ENCODE data around the gene TANK.

Gene TANK

DNA sequence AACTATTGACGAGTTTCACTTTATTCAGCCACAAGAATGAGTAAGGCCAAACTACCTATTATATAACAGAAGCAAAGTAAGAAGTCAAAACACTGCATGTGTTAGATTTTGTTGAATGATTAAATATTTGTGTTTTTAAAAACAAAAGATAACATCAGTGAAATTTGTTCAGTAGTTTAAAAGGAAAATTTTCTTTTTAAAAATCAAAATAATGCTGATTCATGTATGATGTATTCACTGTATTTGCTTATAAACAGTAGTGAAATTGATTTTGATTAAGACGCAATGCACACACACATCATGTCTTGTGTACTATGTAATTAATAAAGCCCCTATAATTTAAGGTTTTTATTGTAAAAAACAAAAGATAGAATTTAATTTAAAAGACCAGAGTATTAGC is 74.4 kb downstream of the TANK start:
- DNase-seq (ENCODE audit: low read depth), result no peak
- no peak overlapping the region for H3K4me3 ChIP-seq (ENCODE audit: control insufficient read depth, low read depth, low read length)
- TF ChIP-seq, protein P1, sequence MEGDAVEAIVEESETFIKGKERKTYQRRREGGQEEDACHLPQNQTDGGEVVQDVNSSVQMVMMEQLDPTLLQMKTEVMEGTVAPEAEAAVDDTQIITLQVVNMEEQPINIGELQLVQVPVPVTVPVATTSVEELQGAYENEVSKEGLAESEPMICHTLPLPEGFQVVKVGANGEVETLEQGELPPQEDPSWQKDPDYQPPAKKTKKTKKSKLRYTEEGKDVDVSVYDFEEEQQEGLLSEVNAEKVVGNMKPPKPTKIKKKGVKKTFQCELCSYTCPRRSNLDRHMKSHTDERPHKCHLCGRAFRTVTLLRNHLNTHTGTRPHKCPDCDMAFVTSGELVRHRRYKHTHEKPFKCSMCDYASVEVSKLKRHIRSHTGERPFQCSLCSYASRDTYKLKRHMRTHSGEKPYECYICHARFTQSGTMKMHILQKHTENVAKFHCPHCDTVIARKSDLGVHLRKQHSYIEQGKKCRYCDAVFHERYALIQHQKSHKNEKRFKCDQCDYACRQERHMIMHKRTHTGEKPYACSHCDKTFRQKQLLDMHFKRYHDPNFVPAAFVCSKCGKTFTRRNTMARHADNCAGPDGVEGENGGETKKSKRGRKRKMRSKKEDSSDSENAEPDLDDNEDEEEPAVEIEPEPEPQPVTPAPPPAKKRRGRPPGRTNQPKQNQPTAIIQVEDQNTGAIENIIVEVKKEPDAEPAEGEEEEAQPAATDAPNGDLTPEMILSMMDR (conservative IDR thresholded peaks at IDR 0.05; ENCODE audit: control insufficient read depth, insufficient read depth, low read depth, low read length), result no peak

DNA sequence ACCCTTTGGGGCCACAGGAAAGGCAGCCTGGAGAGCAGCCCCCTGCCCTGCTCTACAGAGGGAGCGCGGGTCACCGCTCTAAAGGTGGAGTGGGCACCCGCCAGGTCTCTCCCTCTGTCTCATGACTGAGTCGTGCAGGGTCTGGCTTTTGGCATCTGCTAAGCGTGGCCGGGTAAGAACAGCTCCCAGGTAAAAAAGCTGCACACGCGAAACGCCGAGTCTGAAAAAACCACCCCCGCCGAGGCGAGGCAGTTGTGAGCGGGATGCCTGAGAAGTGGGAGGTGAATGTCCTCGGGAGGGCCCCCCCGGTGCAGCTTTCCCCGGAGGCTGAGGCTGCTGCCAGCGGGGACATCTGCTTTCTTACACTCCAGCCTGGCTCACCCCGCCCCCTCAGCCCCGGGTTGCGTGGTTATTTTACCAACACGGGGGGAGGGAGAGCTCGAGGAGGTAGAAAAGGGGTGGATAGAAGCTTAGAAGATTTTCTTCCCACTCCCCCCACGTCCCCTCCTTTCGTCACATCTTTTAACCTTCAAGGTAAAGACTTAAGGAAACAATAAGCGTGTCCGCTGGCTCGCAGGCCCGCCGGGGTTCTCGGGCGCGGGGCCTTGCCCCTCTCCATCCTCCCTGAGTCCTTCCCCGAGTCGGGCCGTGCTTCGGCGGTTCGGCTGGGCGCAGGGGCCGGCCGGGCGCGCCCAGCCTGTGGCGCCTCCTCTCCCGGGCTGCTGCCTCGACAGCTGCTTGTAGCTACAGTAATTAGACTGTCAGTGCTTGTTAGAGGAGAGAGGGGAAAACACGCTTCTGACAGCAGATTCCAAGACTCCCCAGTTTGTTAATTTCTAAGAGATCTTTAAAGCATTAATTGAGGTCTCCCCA is 77.4 kb downstream of the TANK start:
- peak; percentile 54 for DNase-seq (ENCODE audit: low read depth)
- TF ChIP-seq, protein P1 (conservative IDR thresholded peaks at IDR 0.05; ENCODE audit: control insufficient read depth, insufficient read depth, low read depth, low read length), result no peak
- H3K4me3 ChIP-seq (ENCODE audit: control insufficient read depth, low read depth, low read length), result peak overlapping the region; percentile 53

DNA sequence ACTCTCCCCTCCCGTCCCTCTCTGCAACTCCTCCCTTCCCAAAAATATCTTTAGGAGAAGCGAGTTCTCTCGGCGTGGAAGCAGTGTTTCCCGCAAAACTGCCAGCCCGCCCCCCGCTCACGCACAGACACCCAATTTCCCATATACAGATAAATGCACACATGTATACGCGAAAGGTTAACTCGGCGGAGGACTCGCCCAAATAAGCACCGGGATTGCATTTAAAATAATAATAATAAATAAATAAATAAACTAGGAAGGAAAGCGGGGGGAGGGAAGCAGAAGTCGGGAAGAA is 78.0 kb downstream of the TANK start:
- no peak for DNase-seq (ENCODE audit: low read depth)
- peak overlapping the region; percentile 53 for H3K4me3 ChIP-seq (ENCODE audit: control insufficient read depth, low read depth, low read length)
- TF ChIP-seq, protein P1 (conservative IDR thresholded peaks at IDR 0.05; ENCODE audit: control insufficient read depth, insufficient read depth, low read depth, low read length), result no peak

DNA sequence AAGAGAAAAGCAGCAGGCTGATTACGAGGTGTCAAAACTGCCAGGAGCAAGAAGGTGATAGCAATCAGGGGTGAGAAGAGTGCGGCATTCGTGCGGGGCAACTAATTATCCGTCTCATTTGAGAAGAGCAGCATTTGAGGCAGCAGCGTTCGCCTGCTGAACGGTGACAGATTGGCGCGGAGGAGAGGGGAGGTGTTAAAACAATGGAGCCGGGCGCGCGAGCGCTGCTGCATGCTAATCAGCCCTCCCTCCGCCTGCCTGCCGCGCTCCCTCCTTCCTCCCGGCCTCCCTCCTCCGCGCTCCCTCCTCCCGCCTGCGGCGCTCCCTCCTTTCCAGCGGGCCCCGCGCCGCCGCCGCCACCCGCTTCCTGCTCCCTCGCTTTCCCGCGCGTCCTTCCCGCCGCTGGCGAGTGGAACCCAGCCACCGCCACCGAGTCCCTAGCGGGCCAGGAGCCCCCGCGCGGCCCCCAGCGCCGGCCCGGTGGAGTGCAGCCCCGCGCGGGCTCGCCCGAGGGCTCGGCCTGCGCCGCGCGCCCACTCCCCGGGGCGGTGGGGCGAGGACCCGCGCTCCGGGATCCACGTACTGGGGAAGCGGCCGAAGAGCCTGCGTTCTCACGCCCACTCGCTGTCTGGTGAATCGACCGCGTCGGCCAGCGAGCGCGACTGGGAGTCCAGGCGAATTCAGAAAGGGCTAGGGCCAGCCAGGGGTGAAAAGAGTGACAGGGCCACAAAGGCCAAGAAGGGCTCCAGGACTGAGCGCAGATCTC is 78.5 kb downstream of the TANK start:
- TF ChIP-seq, protein P1 (conservative IDR thresholded peaks at IDR 0.05; ENCODE audit: control insufficient read depth, insufficient read depth, low read depth, low read length), result no peak
- DNase-seq (ENCODE audit: low read depth), result peak; percentile 33
- H3K4me3 ChIP-seq (ENCODE audit: control insufficient read depth, low read depth, low read length), result peak overlapping the region; percentile 53

DNA sequence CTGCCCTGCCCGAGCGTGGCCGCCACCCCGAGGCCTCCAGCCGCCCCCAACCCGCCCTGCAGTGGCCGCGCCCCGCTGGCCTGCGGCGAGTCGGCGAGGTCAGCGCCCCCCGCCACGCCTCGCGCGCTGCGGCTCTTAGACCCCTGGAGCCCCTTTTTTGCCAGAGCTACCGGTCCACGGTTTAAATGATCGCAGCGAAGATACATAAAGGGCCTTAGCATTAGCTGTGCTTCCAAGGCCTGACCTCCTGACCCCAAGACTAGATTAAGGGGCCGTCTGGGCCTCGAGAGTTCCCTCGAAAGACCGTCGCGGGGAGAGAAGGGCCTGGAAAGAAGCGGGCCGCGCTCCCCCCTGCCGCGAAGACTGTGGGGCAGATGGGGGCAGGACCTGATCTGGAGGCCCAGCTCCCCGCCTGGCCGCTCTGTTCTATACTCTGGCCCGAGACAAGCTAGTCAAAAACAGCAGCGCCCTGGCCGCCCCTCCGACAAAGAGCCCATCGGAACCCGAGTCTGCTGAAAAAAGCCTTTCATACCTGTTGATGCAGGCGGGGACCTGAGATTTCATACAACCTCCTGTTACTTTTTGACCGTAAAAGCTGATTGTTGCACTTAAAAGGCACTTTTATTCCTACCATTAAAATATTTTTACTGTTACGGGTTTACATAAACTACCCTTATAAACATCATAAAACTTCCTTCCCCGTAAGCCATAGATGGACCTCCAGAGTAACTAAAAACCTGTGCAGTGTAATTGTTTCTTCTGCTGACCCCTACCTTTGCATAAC is 79.3 kb downstream of the TANK start:
- no peak for DNase-seq (ENCODE audit: low read depth)
- no peak overlapping the region for H3K4me3 ChIP-seq (ENCODE audit: control insufficient read depth, low read depth, low read length)
- TF ChIP-seq, protein P1 (conservative IDR thresholded peaks at IDR 0.05; ENCODE audit: control insufficient read depth, insufficient read depth, low read depth, low read length), result no peak

DNA sequence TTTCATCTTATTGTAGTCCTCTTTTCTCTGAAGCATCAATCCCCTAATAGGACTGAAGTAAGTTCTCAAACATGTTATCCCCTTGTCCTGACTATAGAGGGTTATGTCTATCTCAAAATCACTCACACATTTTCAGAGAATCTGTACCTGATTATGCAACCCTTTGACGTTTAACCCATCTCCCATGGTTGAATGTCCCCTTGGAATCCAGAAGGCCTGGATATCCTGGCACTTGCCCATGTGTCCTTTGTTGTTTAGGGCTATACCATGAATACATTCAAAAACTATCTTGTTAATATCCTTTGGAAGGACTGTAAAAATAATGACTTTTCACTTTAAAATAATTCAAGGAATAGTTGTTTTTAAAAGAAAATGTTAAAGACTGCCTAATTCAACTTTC is 81.7 kb downstream of the TANK start:
- TF ChIP-seq, protein P1 (conservative IDR thresholded peaks at IDR 0.05; ENCODE audit: control insufficient read depth, insufficient read depth, low read depth, low read length), result no peak
- DNase-seq (ENCODE audit: low read depth), result no peak
- no peak overlapping the region for H3K4me3 ChIP-seq (ENCODE audit: control insufficient read depth, low read depth, low read length)
